ENCODE results near the gene ACAA2. TPM values are rescaled to one million over a fixed set of nuclear protein-coding genes. Genes with fewer than 3 reads are reported as not detected.
"Not testable (repeated sequence)": the region's sequence is repeated elsewhere in the genome, so short reads cannot be mapped to it uniquely, and the experiment has no call there.

ACAA2 gene
- total RNA-seq, 1 experiment from 2014 or later: 18.2 TPM

GRCh38 chr18:49789560-49790134 lies 23.7 kb downstream of the ACAA2 start:
- H3K4me3 ChIP-seq (replicated peaks in 1 of 2; ENCODE audit: low read depth in 1 of 2, low read length in 2 of 2); DNase-seq (ENCODE audit: low read depth, low spot score); RAD21 ChIA-PET (ENCODE audit: low non-redundant PET in 1 of 2, low total read pairs in 2 of 2, uncharacterized antibody in 2 of 2, unreplicated experiment in 2 of 2); ATAC-seq; H2AFZ ChIP-seq (ENCODE audit: low read depth, low read length, poor library complexity, severe bottlenecking); H3K27me3 ChIP-seq (ENCODE audit: insufficient read depth, low read length); H3K79me2 ChIP-seq (ENCODE audit: insufficient read depth, low read length); H3K9me2 ChIP-seq (ENCODE audit: insufficient read depth); BruUV-seq (replicated peaks); H3K9ac ChIP-seq (ENCODE audit: low read length); H3K36me3 ChIP-seq (ENCODE audit: control insufficient read depth in 1 of 2, insufficient read depth in 2 of 2, low read length in 2 of 2); H4K20me1 ChIP-seq (ENCODE audit: insufficient read depth); H3K4me2 ChIP-seq (ENCODE audit: low read length); POLR2A ChIA-PET; intact Hi-C loops (cut with micrococcal nuclease); H3K9me3 ChIP-seq (ENCODE audit: control insufficient read depth in 1 of 2, insufficient read depth in 1 of 2, low read depth in 1 of 2, low read length in 2 of 2); H3K27ac ChIP-seq (ENCODE audit: low read depth, low read length): not testable (repeated sequence)
- peaks cover 0 to 11% of the 10 kb centered on the region in 2 experiments; a peak in 3 of 4 replicates for H3K4me1 ChIP-seq (ENCODE audit: control insufficient read depth in 1 of 2, insufficient read depth in 2 of 2, low read length in 2 of 2)
- CTCF ChIA-PET: interaction anchor here (1.2 kb wide), 1 partner anchor 69 kb away, joined by 3 read pairs; no protein-coding TSS in a partner anchor

- DNase-seq (ENCODE audit: low read depth, low spot score) (no peak), ATAC-seq (no peak)
- H3K9me3 ChIP-seq (ENCODE audit: control insufficient read depth in 1 of 2, insufficient read depth in 1 of 2, low read depth in 1 of 2, low read length in 2 of 2): no peaks in the 10 kb centered on the region
- H3K4me3 ChIP-seq (replicated peaks in 1 of 2; ENCODE audit: low read depth in 1 of 2, low read length in 2 of 2): 0 out of 4 replicates have a peak overlapping the region, but pooled peaks of 1 of the 2 experiments have one; percentile 13
- ChIA-PET CTCF (interaction anchor here (1.2 kb wide), 1 partner anchor 70 kb away, joined by 3 read pairs; no protein-coding TSS in a partner anchor), POLR2A (no interaction called here), RAD21 (ENCODE audit: low non-redundant PET in 1 of 2, low total read pairs in 2 of 2, uncharacterized antibody in 2 of 2, unreplicated experiment in 2 of 2) (no interaction called here)
- H3K27me3 ChIP-seq (ENCODE audit: insufficient read depth, low read length): no peaks in the 10 kb centered on the region
- intact Hi-C loops (cut with micrococcal nuclease): loop anchor here (1.0 kb wide), 1 partner anchor 14 kb away; no protein-coding TSS in a partner anchor
- peak overlapping the region; percentile 60 for H3K4me2 ChIP-seq (ENCODE audit: low read length)
- H3K9ac ChIP-seq (ENCODE audit: low read length): 0 out of 2 replicates have a peak overlapping the region, but pooled peaks have one; percentile 18
- no peak overlapping the region for H3K27ac ChIP-seq (ENCODE audit: low read depth, low read length)
- H4K20me1 ChIP-seq (ENCODE audit: insufficient read depth): no peaks in the 10 kb centered on the region
- H2AFZ ChIP-seq (ENCODE audit: low read depth, low read length, poor library complexity, severe bottlenecking): no peak overlapping the region
- no peaks in the 10 kb centered on the region for H3K79me2 ChIP-seq (ENCODE audit: insufficient read depth, low read length)
- H3K4me1 ChIP-seq (ENCODE audit: control insufficient read depth in 1 of 2, insufficient read depth in 2 of 2, low read length in 2 of 2): peaks cover 0 to 14% of the 10 kb centered on the region in 2 experiments; a peak in 3 of 4 replicates
- no TSS peak for BruUV-seq (replicated peaks)
- H3K36me3 ChIP-seq (ENCODE audit: control insufficient read depth in 1 of 2, insufficient read depth in 2 of 2, low read length in 2 of 2): peaks cover 0 to 4% of the 10 kb centered on the region in 2 experiments; a peak in 2 of 4 replicates
- no peaks in the 10 kb centered on the region for H3K9me2 ChIP-seq (ENCODE audit: insufficient read depth)
- TF ChIP-seq YY1 (IDR thresholded peaks at IDR 0.05; ENCODE audit: extremely low read depth, insufficient replicate concordance, low read depth, low read length) (no peak), ELF1 (IDR thresholded peaks at IDR 0.05; ENCODE audit: borderline replicate concordance, low read depth) (no peak), CEBPB (IDR thresholded peaks at IDR 0.05; ENCODE audit: low read depth) (no peak), SRF (IDR thresholded peaks at IDR 0.05; ENCODE audit: low read depth) (no peak), SP1 (IDR thresholded peaks at IDR 0.05; ENCODE audit: low read depth) (no peak), POLR2A (IDR thresholded peaks at IDR 0.05; ENCODE audit: borderline replicate concordance, extremely low read depth, insufficient read depth, insufficient read length) (no peak), EGR1 (IDR thresholded peaks at IDR 0.05; ENCODE audit: low read depth) (no peak), ZFX (IDR thresholded peaks at IDR 0.05) (no peak), TCF7L2 (IDR thresholded peaks at IDR 0.05; ENCODE audit: borderline replicate concordance, extremely low read depth, insufficient read depth, insufficient read length) (no peak), POLR2AphosphoS5 (IDR thresholded peaks at IDR 0.05; ENCODE audit: low read depth, low read length) (no peak), JUND (IDR thresholded peaks at IDR 0.05) (no peak), ATF3 (IDR thresholded peaks at IDR 0.05) (no peak), EZH2 (IDR thresholded peaks at IDR 0.05) (no peak), FOSL1 (IDR thresholded peaks at IDR 0.05; ENCODE audit: low read depth) (no peak)
- TF ChIP-seq, protein P1, sequence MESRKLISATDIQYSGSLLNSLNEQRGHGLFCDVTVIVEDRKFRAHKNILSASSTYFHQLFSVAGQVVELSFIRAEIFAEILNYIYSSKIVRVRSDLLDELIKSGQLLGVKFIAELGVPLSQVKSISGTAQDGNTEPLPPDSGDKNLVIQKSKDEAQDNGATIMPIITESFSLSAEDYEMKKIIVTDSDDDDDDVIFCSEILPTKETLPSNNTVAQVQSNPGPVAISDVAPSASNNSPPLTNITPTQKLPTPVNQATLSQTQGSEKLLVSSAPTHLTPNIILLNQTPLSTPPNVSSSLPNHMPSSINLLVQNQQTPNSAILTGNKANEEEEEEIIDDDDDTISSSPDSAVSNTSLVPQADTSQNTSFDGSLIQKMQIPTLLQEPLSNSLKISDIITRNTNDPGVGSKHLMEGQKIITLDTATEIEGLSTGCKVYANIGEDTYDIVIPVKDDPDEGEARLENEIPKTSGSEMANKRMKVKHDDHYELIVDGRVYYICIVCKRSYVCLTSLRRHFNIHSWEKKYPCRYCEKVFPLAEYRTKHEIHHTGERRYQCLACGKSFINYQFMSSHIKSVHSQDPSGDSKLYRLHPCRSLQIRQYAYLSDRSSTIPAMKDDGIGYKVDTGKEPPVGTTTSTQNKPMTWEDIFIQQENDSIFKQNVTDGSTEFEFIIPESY (IDR thresholded peaks at IDR 0.05; ENCODE audit: extremely low read depth, insufficient replicate concordance, low read length): no peak
- TF ChIP-seq, protein P2, sequence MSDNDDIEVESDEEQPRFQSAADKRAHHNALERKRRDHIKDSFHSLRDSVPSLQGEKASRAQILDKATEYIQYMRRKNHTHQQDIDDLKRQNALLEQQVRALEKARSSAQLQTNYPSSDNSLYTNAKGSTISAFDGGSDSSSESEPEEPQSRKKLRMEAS (IDR thresholded peaks at IDR 0.05): no peak
Measured at GRCh38 chr18:49788327-49788898, 24.9 kb downstream of the ACAA2 start.
